Endodermal cell (in vitro differentiated cells): Measurements from ENCODE around the gene CDKL1. TPM values are rescaled to one million over a fixed set of nuclear protein-coding genes. Genes with fewer than 3 reads are reported as not detected.

ENCODE experiments used
- DNase-seq: peaks from one replicate; pipeline ENCODE4 v3.0.0-alpha.2; 2017
- H3K27ac ChIP-seq: 2 replicates; pipeline ENCODE4 v1.5.1; 2013; ENCODE audit warnings: mild to moderate bottlenecking, low read depth, low read length, moderate library complexity
- H3K27me3 ChIP-seq: 2 replicates; pipeline ENCODE4 v1.6.1; 2013; ENCODE audit warnings: mild to moderate bottlenecking, low read length, moderate library complexity; ENCODE audit not compliant: insufficient read depth, control insufficient read depth, poor library complexity, severe bottlenecking
- H3K36me3 ChIP-seq: 2 replicates; pipeline ENCODE4 v1.7.0; 2013; ENCODE audit warnings: mild to moderate bottlenecking, low read length, moderate library complexity; ENCODE audit not compliant: control insufficient read depth, insufficient read depth
- H3K4me1 ChIP-seq: one replicate; pipeline ENCODE4 v1.7.0; 2013; ENCODE audit warnings: low read length; ENCODE audit not compliant: control insufficient read depth, insufficient read depth
- H3K4me3 ChIP-seq: 2 replicates; pipeline ENCODE4 v1.5.1; 2013; ENCODE audit warnings: mild to moderate bottlenecking, low read length, moderate library complexity
- H3K9ac ChIP-seq: 2 replicates; pipeline ENCODE4 v1.6.1; 2013; ENCODE audit warnings: mild to moderate bottlenecking, low read length, moderate library complexity; ENCODE audit not compliant: poor library complexity, severe bottlenecking; ENCODE audit errors: extremely low read depth
- H3K9me3 ChIP-seq: 2 replicates; pipeline ENCODE4 v1.6.1; 2013; ENCODE audit warnings: mild to moderate bottlenecking, low read length, moderate library complexity; ENCODE audit not compliant: control insufficient read depth
- H3K27ac Mint-ChIP-seq: 2 replicates; pipeline ENCODE4 v1.8.0; 2020; ENCODE audit warnings: mixed read lengths
- H3K27me3 Mint-ChIP-seq: 2 replicates; pipeline ENCODE4 v1.8.0; 2021; ENCODE audit warnings: mild to moderate bottlenecking, mixed read lengths; ENCODE audit not compliant: insufficient read depth
- H3K36me3 Mint-ChIP-seq: 2 replicates; pipeline ENCODE4 v1.8.0; 2020; ENCODE audit warnings: low read depth, mixed read lengths
- H3K4me1 Mint-ChIP-seq: 2 replicates; pipeline ENCODE4 v1.8.0; 2020; ENCODE audit warnings: mixed read lengths
- H3K4me3 Mint-ChIP-seq: 2 replicates; pipeline ENCODE4 v1.8.0; 2020; ENCODE audit warnings: mild to moderate bottlenecking, moderate library complexity, mixed read lengths
- H3K9me3 Mint-ChIP-seq: 2 replicates; pipeline ENCODE4 v1.8.0; 2020; ENCODE audit warnings: mild to moderate bottlenecking, mixed read lengths
- CTCF ChIP-seq: fragments of 200-600 bp; sonication (generic); conservative IDR thresholded peaks from 2 replicates; pipeline ENCODE4 v1.5.0; 2021; ENCODE audit warnings: antibody characterized with exemption, mild to moderate bottlenecking
- WGBS, 2 experiments: methylation state at CpG; one replicate each; pipeline versions ENCODE4 v1.1.5 to v1.1.7; 2013; ENCODE audit warnings: missing lambda C conversion rate in 2 of 2, mixed read lengths in 1 of 2; ENCODE audit not compliant: insufficient coverage in 1 of 2, insufficient read length in 1 of 2; 5-methylcytosine and 5-hydroxymethylcytosine counted together
- total RNA-seq, 2 donors: library from RNA; stranded (reverse); fragmentation: NEBNext Ultra II Directional in 1 of 2; extraction: Animal tissue kit (Norgen Biotek cat#: 25700) in 1 of 2; gene quantifications; 2 replicates in 1 of 2; 3 replicates in 1 of 2; pipeline ENCODE4 v1.2.1, GENCODE V29; 2021

CDKL1 gene
- total RNA-seq, 2 donors from 2014 or later, result 1.5 to 2.6 TPM

GRCh38 chr14:50350975-50351374 lies 45.7 kb downstream of the CDKL1 start:
- Mint-ChIP-seq H3K36me3 (no peaks in the 10 kb centered on the region), H3K27me3 (no peaks in the 10 kb centered on the region), H3K4me3 (no peak overlapping the region), H3K27ac (no peak overlapping the region), H3K9me3 (no peaks in the 10 kb centered on the region), H3K4me1 (peaks cover 10% of the 10 kb centered on the region)
- no peak overlapping the region for H3K9ac ChIP-seq
- H3K4me1 ChIP-seq, result no peaks in the 10 kb centered on the region
- DNase-seq, result no peak
- H3K27me3 ChIP-seq, result no peaks in the 10 kb centered on the region
- no peaks in the 10 kb centered on the region for H3K36me3 ChIP-seq
- no peaks in the 10 kb centered on the region for H3K9me3 ChIP-seq
- no peak for TF ChIP-seq CTCF
- 95 to 100% methylated on average over 1 to 2 of the region's 2 CpGs for WGBS, 2 experiments
- H3K4me3 ChIP-seq, result no peak overlapping the region
- no peak overlapping the region for H3K27ac ChIP-seq

- Mint-ChIP-seq H3K9me3 (no peaks in the 10 kb centered on the region), H3K4me3 (no peak overlapping the region), H3K27ac (no peak overlapping the region), H3K27me3 (no peaks in the 10 kb centered on the region), H3K4me1 (peaks cover 8% of the 10 kb centered on the region), H3K36me3 (no peaks in the 10 kb centered on the region)
- no peak for DNase-seq
- no peak overlapping the region for H3K27ac ChIP-seq
- TF ChIP-seq CTCF, result no peak
- H3K9me3 ChIP-seq, result no peaks in the 10 kb centered on the region
- H3K4me3 ChIP-seq, result no peak overlapping the region
- H3K27me3 ChIP-seq, result no peaks in the 10 kb centered on the region
- no peak overlapping the region for H3K9ac ChIP-seq
- no peaks in the 10 kb centered on the region for H3K36me3 ChIP-seq
- no peaks in the 10 kb centered on the region for H3K4me1 ChIP-seq
These were observed 47.7 kb downstream of the CDKL1 start for GRCh38 chr14:50348933-50349332.

- DNase-seq, result no peak
- H3K36me3 ChIP-seq, result no peaks in the 10 kb centered on the region
- Mint-ChIP-seq H3K9me3 (no peaks in the 10 kb centered on the region), H3K36me3 (no peaks in the 10 kb centered on the region), H3K4me3 (no peak overlapping the region), H3K4me1 (peaks cover 12% of the 10 kb centered on the region), H3K27ac (peak overlapping the region; percentile 2), H3K27me3 (no peaks in the 10 kb centered on the region)
- TF ChIP-seq CTCF, result no peak
- 26 to 63% methylated on average over 1 of the region's 1 CpG for WGBS, 2 experiments
- no peak overlapping the region for H3K9ac ChIP-seq
- H3K27me3 ChIP-seq, result no peaks in the 10 kb centered on the region
- H3K4me1 ChIP-seq, result no peaks in the 10 kb centered on the region
- H3K27ac ChIP-seq, result no peak overlapping the region
- H3K9me3 ChIP-seq, result no peaks in the 10 kb centered on the region
- no peak overlapping the region for H3K4me3 ChIP-seq
These were observed 49.2 kb downstream of the CDKL1 start for GRCh38 chr14:50347521-50347920.
